ENCODE measurements around the gene MXD3. TPM values are rescaled to one million over a fixed set of nuclear protein-coding genes. Genes with fewer than 3 reads are reported as not detected.

MXD3 gene
- total and polyA plus RNA-seq, 4 donors, result 4.9 to 30.4 (median 21.0) TPM

DNA sequence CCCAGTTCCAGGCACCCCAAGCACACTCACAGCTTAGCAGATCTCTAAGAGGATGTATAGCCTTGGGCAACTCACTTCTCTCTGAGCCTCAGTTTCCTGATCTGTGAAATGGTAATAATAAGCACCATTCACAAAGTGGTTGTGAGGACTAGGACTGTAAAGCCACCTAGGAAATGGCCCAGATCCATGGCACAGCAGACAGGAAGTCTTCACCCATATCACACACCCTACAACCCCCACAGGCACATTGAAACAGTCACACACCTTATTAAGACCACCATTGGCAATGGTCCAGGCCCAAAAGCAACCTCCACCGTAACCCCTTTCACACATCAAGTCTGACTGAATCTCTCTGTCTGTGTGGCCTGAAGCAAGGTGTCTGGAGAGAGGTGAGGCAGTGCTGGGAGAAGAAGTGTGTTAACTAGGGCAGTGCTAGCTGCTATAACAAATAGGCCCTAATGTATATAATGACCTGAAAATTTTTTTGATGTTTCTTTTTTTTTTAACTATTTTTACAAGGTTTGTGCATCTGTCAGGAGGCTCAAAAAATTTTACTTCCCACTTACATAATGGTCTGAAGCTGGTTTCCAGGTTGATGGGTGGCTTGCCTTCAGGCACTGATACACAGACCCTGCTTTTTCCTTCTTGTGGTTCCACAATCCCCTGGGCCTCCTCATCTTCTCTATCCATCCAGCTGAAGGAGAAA, 43.6 kb upstream of the MXD3 start:
- WGBS (ENCODE audit: insufficient coverage), result no CpG with 5 or more reads among the region's 1 CpG
- no peak for DNase-seq (ENCODE audit: low read depth in 4 of 6, low spot score in 6 of 6)
- Histone ChIP-seq H3K27ac (ENCODE audit: low read depth, low read length) (no peak overlapping the region), H3K36me3 (ENCODE audit: control insufficient read depth, insufficient read depth, low read length) (no peaks in the 10 kb centered on the region), H3K4me3 (ENCODE audit: low read depth, low read length) (no peak overlapping the region), H3K27me3 (ENCODE audit: control insufficient read depth, insufficient read depth, low read length) (peaks cover 12% of the 10 kb centered on the region), H3K4me1 (ENCODE audit: control insufficient read depth, insufficient read depth, low read length) (peaks cover 14% of the 10 kb centered on the region), H3K9me3 (ENCODE audit: control insufficient read depth, insufficient read depth, low read length) (no peaks in the 10 kb centered on the region)

DNA sequence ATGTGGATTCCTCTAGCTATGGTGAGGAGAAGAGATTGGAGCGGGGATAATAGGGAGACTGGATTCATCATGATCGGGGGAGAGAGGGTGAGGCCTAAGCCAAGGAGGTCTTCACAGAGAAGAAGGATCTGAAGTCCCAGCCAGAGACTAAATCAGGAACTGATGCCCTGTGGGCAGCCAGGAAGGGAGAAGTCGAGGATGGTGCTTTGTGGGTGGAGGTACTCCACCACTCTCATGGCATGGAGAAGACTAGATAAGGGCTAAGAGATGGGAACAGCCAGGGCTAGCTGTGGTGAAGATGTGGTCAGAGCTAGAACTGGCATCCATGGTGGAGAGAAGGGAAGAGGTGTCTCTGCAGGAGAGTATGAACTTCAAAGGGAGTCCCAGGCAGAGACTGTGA, 43.0 kb upstream of the MXD3 start:
- WGBS (ENCODE audit: insufficient coverage), result 89% methylated on average over 3 of the region's 3 CpGs
- no peaks in the 10 kb centered on the region for H3K9me3 ChIP-seq (ENCODE audit: control insufficient read depth, insufficient read depth, low read length)
- no peak overlapping the region for H3K4me3 ChIP-seq (ENCODE audit: low read depth, low read length)
- peaks cover 20% of the 10 kb centered on the region for H3K4me1 ChIP-seq (ENCODE audit: control insufficient read depth, insufficient read depth, low read length)
- no peak for DNase-seq (ENCODE audit: low read depth in 4 of 6, low spot score in 6 of 6)
- peaks cover 5% of the 10 kb centered on the region for H3K36me3 ChIP-seq (ENCODE audit: control insufficient read depth, insufficient read depth, low read length)
- H3K27ac ChIP-seq (ENCODE audit: low read depth, low read length), result no peak overlapping the region
- H3K27me3 ChIP-seq (ENCODE audit: control insufficient read depth, insufficient read depth, low read length), result peaks cover 12% of the 10 kb centered on the region

DNA sequence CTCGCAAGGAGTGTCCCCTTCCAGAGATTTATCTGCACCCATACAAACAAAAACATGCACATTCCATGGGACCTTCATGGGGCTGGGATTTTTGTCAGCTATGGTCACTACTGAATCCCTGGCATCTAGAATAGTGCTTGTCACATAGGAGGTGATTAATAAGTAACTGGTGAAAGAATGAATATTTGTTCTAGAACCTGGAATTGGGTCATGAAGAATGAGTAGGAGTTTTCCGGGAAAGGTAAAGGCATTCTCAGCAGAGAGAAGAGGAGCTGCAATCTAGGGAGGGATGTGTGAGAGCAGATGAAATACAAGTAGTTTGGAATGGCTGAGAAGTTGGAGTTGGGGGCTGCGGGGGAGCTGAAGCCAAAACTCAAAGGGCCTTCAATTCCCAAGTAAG, 42.6 kb upstream of the MXD3 start:
- peaks cover 12% of the 10 kb centered on the region for H3K27me3 ChIP-seq (ENCODE audit: control insufficient read depth, insufficient read depth, low read length)
- DNase-seq (ENCODE audit: low read depth in 4 of 6, low spot score in 6 of 6), result no peak
- H3K27ac ChIP-seq (ENCODE audit: low read depth, low read length), result no peak overlapping the region
- H3K36me3 ChIP-seq (ENCODE audit: control insufficient read depth, insufficient read depth, low read length), result peaks cover 5% of the 10 kb centered on the region
- no peaks in the 10 kb centered on the region for H3K9me3 ChIP-seq (ENCODE audit: control insufficient read depth, insufficient read depth, low read length)
- 77% methylated on average over 2 of the region's 3 CpGs for WGBS (ENCODE audit: insufficient coverage)
- no peak overlapping the region for H3K4me3 ChIP-seq (ENCODE audit: low read depth, low read length)
- peaks cover 21% of the 10 kb centered on the region for H3K4me1 ChIP-seq (ENCODE audit: control insufficient read depth, insufficient read depth, low read length)

DNA sequence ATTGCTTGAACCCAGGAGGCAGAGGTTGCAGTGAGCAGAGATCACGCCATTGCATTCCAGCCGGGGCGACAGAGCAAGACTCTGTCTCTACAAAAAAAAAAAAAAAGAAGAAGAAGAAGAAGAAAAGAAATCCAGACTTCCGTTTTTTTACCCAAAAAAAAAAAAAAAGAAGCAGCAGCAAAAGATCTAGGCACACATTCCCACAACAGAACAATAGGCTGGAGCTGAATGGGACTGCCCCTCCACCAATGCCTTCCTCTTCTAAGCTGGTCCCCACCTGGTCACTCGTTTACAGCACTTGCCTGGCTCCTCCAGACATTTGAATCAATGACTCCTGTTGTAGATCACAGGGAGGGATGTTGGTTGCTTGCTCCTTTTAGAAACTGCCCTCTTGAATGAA, 41.4 kb upstream of the MXD3 start:
- H3K9me3 ChIP-seq (ENCODE audit: control insufficient read depth, insufficient read depth, low read length), result no peaks in the 10 kb centered on the region

DNA sequence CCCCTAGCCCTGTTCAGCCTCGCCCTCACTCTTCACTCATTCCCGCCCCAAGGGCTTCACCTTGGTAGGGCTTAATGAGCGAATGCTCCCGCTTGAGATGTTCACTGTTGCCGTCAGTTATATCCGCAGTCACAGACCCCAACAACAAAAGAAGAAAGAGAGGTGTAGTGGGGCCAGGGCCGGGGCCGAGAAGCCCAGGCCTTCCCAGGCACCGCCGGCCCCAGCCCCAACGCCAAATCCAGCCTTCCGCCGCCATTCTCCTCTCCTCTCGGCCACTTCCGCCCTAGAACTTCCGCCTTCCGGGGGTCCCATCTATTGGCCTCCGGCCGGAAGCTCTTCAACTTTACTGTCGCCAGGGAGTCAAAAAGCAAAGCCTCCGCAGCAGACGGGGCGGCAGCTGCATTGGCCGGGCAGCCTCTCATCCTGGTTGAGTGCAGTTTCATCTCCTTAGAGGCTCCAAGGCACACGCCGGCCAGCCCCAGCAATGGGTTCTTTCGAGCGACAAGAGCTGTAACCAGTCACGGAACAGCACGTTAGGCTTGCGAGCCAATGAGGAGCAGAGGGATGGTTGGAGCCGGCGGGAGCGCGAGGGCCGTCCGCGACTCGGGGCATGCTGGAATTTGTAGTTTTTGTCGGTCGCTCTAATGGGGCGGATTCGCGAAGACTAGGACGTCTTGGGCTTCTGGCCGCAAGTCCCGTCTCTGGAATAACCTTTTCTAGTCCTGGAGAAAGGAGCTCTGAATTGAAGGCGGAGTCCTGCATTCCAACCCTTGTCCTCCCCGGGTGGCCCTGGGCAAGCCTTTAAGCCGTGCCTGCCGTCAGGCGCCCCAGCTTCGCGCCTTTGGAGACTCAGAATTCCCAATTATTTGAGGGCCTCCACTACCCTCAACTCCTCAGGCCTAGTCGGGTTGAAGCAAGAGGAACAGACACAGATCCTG, 40.0 kb upstream of the MXD3 start, which contains the start of gene LMAN2:
TSS of gene LMAN2 (minus strand) at position 277 of the 938 bp plus-strand sequence. CDS start at position 256, 21 bp downstream.
- Histone ChIP-seq H3K9me3 (ENCODE audit: control insufficient read depth, insufficient read depth, low read length) (no peaks in the 10 kb centered on the region), H3K27ac (ENCODE audit: low read depth, low read length) (peak within 1 kb of the TSS; percentile 96), H3K4me1 (ENCODE audit: control insufficient read depth, insufficient read depth, low read length) (peaks cover 25% of the 10 kb centered on the region), H3K27me3 (ENCODE audit: control insufficient read depth, insufficient read depth, low read length) (peaks cover 3% of the 10 kb centered on the region), H3K36me3 (ENCODE audit: control insufficient read depth, insufficient read depth, low read length) (peaks cover 10% of the 10 kb centered on the region), H3K4me3 (ENCODE audit: low read depth, low read length) (peak within 1 kb of the TSS; percentile 92)
- DNase-seq (ENCODE audit: low read depth in 4 of 6, low spot score in 6 of 6), result peak; percentile 91 to 99 (median 94)
- 6% methylated on average over 54 of the region's 55 CpGs for WGBS (ENCODE audit: insufficient coverage)

More for the DNA sequence above, 41.4 kb upstream of the MXD3 start:
- H3K27ac ChIP-seq (ENCODE audit: low read depth, low read length), result no peak overlapping the region
- peaks cover 8% of the 10 kb centered on the region for H3K27me3 ChIP-seq (ENCODE audit: control insufficient read depth, insufficient read depth, low read length)
- H3K4me3 ChIP-seq (ENCODE audit: low read depth, low read length), result no peak overlapping the region
- no peak for DNase-seq (ENCODE audit: low read depth in 4 of 6, low spot score in 6 of 6)
- peaks cover 10% of the 10 kb centered on the region for H3K36me3 ChIP-seq (ENCODE audit: control insufficient read depth, insufficient read depth, low read length)
- WGBS (ENCODE audit: insufficient coverage), result no CpG with 5 or more reads among the region's 5 CpGs
- peaks cover 25% of the 10 kb centered on the region for H3K4me1 ChIP-seq (ENCODE audit: control insufficient read depth, insufficient read depth, low read length)

DNA sequence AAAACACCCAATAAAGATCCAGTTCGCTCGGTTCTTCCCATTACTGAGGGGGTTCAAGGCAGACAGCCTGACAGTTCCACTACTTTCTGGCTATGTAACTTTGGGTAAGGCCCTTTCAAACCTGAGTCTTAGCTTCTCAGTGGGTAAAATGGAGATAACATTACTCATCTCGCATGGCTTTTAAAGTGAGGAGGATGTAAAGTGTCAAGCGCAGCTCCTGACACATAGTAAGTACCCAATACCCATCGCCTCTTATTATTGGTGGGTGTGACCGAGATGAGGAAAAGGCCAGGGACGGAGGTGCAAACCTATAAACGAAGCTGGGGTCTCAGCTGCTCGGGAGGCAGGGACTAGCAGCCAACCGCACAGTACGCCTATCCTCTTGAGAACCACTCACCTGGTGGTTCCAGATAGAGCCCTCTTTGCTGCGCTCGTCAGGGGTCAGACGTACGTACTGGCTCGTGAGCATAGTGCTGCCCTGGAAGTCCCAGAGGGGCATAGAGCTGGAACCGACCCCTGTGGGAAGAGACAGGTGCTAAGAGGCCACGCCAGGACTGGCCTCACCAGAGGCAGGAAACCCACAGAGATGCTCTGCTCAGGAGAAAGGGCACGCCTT, 39.2 kb upstream of the MXD3 start:
- Histone ChIP-seq H3K9me3 (ENCODE audit: control insufficient read depth, insufficient read depth, low read length) (no peaks in the 10 kb centered on the region), H3K36me3 (ENCODE audit: control insufficient read depth, insufficient read depth, low read length) (peaks cover 10% of the 10 kb centered on the region), H3K4me3 (ENCODE audit: low read depth, low read length) (peak overlapping the region; percentile 92), H3K27me3 (ENCODE audit: control insufficient read depth, insufficient read depth, low read length) (peaks cover 3% of the 10 kb centered on the region), H3K27ac (ENCODE audit: low read depth, low read length) (peak overlapping the region; percentile 96), H3K4me1 (ENCODE audit: control insufficient read depth, insufficient read depth, low read length) (peaks cover 25% of the 10 kb centered on the region)
- 2% methylated on average over 14 of the region's 19 CpGs for WGBS (ENCODE audit: insufficient coverage)
- DNase-seq (ENCODE audit: low read depth in 4 of 6, low spot score in 6 of 6), result no peak

DNA sequence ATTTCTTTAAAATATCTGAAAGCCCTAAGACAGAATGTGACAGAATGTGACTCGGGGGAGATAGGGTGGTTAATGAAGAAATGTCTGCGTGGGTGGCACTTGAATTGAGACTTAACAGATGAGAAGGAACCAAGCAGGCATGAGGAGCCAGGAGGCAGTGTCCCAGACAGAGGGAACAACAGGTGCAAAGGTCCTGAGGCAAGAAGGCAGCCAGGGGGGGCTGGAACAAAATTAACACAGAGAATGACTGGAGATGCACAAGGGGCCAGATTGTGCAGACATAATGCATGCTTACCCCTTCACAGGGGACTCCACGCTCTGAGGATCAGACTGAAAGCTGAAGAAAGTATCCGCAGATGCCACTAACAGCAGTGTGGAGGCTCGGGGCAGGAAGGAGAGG, 38.1 kb upstream of the MXD3 start:
- no peak for DNase-seq (ENCODE audit: low read depth in 4 of 6, low spot score in 6 of 6)
- Histone ChIP-seq H3K9me3 (ENCODE audit: control insufficient read depth, insufficient read depth, low read length) (no peaks in the 10 kb centered on the region), H3K4me1 (ENCODE audit: control insufficient read depth, insufficient read depth, low read length) (peaks cover 25% of the 10 kb centered on the region), H3K27me3 (ENCODE audit: control insufficient read depth, insufficient read depth, low read length) (no peaks in the 10 kb centered on the region), H3K4me3 (ENCODE audit: low read depth, low read length) (no peak overlapping the region), H3K36me3 (ENCODE audit: control insufficient read depth, insufficient read depth, low read length) (peaks cover 15% of the 10 kb centered on the region), H3K27ac (ENCODE audit: low read depth, low read length) (no peak overlapping the region)
- WGBS (ENCODE audit: insufficient coverage), result 89% methylated on average over 5 of the region's 5 CpGs

DNA sequence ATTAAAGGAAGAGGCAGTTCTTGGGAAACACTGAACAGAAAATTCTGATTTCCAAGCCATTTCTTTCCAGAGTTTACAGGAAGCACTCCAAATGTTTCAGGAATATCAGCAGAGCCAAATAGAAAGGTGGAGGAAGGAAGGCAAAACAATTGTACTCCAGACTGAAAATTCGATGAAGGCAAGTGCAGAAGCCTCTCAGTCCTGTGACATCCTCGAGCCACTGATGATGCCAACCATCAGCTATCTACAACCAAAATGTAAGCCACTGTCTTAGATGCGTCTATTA, 37.6 kb upstream of the MXD3 start:
- DNase-seq (ENCODE audit: low read depth in 4 of 6, low spot score in 6 of 6), result no peak
- H3K4me3 ChIP-seq (ENCODE audit: low read depth, low read length), result no peak overlapping the region
- H3K27ac ChIP-seq (ENCODE audit: low read depth, low read length), result no peak overlapping the region
- H3K4me1 ChIP-seq (ENCODE audit: control insufficient read depth, insufficient read depth, low read length), result peaks cover 25% of the 10 kb centered on the region
- peaks cover 17% of the 10 kb centered on the region for H3K36me3 ChIP-seq (ENCODE audit: control insufficient read depth, insufficient read depth, low read length)
- no peaks in the 10 kb centered on the region for H3K27me3 ChIP-seq (ENCODE audit: control insufficient read depth, insufficient read depth, low read length)
- whole genome bisulfite sequencing (ENCODE audit: insufficient coverage), result 64% methylated on average over 2 of the region's 3 CpGs
- H3K9me3 ChIP-seq (ENCODE audit: control insufficient read depth, insufficient read depth, low read length), result no peaks in the 10 kb centered on the region

DNA sequence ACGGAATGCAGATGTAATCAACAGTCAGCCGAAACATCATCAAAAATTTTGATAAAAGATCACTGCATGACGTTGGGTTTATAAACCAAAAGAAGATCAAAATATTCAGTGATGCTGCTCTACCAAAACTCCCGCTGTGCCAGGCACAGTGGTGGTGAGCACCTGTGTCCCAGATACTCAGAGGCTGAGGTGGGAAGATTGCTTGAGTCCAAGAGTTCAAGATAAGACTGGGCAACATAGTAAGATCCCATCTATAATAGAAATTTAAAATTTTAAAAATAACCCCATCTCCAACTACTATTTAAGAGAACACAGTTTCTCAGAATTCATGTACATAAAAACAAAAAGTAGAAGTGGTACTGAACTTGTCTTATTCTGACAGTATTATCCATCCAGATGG, 36.0 kb upstream of the MXD3 start:
- H3K4me3 ChIP-seq (ENCODE audit: low read depth, low read length), result no peak overlapping the region
- no peaks in the 10 kb centered on the region for H3K27me3 ChIP-seq (ENCODE audit: control insufficient read depth, insufficient read depth, low read length)
- DNase-seq (ENCODE audit: low read depth in 4 of 6, low spot score in 6 of 6), result no peak
- H3K4me1 ChIP-seq (ENCODE audit: control insufficient read depth, insufficient read depth, low read length), result peaks cover 25% of the 10 kb centered on the region
- H3K9me3 ChIP-seq (ENCODE audit: control insufficient read depth, insufficient read depth, low read length), result no peaks in the 10 kb centered on the region
- 100% methylated on average over 4 of the region's 4 CpGs for WGBS (ENCODE audit: insufficient coverage)
- no peak overlapping the region for H3K27ac ChIP-seq (ENCODE audit: low read depth, low read length)
- peaks cover 22% of the 10 kb centered on the region for H3K36me3 ChIP-seq (ENCODE audit: control insufficient read depth, insufficient read depth, low read length)

Data from spinal cord (tissue), 10 donors.